GM19372 (cell line): ENCODE measurements around the gene SP1.
A peak's percentile ranks its signal among the peaks of the same experiment; 100 is the strongest.
"Not testable (repeated sequence)": the region's sequence is repeated elsewhere in the genome, so short reads cannot be mapped to it uniquely, and the experiment has no call there.

Experiments used
- ATAC-seq: cut with Tn5 transposase; IDR thresholded peaks from one replicate; pipeline ENCODE4 v1.9.1; 2021; ENCODE audit warnings: mild to moderate bottlenecking, low read depth, moderate library complexity; ENCODE audit not compliant: unreplicated experiment

The SP1 gene

DNA sequence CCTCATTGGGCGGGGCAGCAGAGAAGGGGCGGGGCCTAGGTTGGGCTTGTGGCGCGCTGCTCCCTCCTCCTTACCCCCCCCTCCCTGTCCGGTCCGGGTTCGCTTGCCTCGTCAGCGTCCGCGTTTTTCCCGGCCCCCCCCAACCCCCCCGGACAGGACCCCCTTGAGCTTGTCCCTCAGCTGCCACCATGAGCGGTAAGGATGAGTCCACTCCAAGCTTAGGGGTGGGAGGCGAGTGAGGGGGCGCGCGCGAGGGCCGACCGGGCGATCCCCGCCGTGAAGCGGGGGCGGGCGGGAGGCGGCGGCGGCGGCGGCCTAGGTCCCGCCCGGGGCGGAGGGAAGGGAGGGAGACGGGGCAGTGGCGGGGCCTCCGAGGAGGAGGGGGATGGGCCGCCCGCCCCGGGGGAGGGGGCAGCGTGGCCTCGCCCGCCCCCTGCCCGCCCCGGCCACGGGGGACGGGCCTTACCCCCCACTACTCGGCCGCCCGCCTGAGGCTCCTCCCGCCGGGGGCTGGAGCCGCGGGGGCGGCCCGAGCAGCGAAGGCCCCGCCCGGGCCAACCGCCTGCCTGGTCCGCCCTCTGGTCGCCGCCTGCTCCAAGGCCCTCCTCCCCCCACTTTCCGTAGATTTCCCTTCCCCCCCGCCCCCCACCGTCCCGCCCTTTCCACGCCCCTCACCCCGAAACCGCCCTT lies at the start of gene SP1:
Gene SP1, plus strand, starts transcription at position 73 of the 690 bp plus-strand sequence. Its CDS starts 116 bp downstream, at position 189.
- ATAC-seq: peak; percentile 39

DNA sequence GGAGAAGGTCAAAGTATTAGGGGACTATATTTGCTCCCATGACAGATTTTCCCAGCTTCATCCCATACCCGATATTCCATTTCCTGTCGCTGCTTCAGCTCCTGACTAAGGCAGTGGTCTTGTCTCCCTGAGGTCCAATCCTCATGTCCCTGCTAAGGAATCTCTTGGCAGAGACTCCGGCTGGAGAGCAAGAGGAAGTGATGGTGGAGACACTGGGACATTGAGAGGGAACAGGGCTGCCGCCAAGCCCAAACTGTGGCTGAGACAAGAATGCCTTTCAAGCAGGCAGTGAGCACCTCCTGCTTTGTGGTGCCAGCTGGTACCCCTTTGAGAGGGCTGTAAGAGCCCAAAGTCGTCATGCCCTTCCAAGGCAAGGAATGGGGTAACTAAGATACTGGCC lies 49.3 kb upstream of the SP1 start:
- no peak for ATAC-seq

DNA sequence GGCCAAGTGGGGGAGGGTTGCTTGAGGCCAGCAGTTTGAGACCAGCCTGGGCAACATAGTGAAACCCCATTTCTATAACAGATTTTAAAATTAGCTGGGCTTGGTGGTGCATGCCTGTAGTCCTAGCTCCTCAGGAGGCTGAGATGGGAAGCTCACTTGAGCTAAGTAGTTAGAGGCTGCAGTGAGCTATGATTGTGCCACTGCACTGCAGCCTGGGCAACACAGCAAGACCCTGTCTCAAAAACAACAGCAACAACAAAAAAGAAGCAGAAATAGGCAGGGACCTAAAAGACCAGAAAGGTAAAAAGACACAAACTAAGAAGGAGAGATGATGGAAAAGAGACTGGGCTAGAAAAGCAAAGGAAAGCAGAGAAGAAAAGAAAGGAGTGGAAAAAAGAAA lies 47.6 kb upstream of the SP1 start:
- ATAC-seq: not testable (repeated sequence)

DNA sequence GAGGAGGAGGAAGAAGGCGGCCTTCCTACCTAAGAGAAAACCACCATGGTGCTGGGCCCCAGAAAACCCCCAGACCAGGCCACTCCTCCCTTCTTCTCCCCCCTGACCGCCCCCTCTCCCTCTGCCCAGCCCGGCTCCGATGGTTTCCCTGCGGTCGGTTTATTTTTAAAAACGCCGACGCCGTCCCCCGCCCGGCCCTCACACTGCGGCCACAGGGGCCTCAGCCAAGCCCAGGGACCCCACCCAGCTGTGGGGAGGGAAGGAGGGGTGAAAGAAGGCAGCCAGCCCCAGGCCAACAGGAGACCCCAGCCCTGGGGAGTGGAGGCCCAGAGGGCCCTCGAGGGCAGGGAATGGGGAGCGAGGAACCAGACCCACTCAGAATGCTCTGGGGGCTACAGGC lies 47.2 kb upstream of the SP1 start:
- no peak for ATAC-seq

DNA sequence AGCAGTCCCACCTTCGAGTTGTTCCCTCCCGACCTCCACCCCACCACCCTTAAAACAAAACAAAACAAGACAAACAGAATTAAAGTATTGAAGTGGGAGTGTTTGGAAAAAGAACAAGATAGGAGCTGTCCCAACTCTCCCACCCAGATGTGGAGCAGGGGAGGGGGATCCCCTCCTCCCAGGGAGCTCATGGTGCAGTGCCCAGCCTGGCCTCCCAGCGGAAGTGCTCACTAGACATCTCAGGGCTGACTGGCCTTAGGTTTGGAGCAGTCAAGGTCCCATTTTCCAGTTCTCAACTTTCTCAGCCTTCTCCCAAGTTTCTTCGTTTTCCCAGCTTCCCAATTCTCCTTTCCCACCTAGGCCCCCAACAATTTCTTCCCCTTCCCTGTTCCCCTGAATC lies 46.7 kb upstream of the SP1 start:
- no peak for ATAC-seq

DNA sequence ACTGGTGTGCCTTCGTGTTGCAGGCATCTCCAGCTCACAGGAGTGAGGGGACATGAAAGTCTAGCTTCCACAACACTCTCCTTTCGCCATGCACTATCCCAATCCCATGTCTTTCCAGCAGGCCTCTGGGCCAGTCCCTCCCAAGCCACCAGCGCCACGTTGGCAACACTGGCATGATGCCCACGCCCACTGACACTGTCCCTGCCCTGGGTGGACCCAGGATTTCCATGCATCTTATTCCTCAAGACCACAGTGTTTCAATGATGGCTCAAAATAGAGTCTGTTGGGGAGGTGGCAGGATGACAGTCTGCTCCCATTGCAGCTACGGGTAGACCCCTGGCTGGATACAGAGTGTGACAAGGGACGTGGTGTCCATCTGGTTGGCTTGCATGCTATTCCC lies 46.1 kb upstream of the SP1 start:
- no peak for ATAC-seq

DNA sequence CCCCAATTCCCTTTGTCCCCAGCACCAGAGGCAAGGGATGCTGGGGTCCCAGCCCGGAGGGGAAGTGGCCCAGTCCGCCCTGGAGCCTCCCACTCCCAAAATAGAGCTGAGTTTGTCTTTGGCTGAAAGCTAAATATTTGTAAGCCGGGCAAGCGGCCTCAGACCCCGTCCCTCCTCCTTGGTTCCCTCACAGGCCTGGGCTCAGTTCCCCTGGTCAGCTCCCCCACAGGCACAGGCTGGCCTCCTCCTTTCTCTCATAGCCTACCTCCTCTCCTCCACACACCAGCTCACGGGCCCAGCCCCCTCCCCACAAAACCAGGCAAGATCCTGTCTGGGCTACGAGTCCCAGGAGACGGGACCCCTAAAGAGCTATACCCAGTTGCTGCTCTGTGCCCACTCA lies 45.2 kb upstream of the SP1 start:
- ATAC-seq: no peak

DNA sequence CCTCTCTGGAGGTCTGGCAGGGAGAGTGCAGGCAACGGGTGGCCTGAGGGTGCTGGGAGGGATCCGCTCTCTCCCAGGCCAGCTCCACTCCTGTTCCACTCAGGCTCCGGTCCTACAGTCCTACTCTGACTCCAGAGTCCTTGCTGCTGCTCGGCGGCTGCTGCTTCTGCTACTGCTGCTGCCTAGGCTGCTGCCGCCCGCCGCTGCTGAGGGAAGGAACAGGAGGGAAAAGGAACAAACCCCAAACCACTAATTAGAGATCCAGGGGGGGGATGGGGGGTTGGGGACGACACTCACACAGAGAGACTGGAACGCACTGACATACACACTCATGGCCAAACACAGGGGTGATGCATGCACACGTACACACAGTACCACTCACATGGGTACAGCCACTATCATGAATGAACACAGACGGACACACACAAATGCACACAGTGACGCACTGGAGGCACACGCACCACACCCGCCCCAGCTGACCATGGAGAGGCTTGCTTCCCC lies 43.7 kb upstream of the SP1 start, which contains the start of gene SP7:
Gene SP7, minus strand, starts transcription at position 174 of the 501 bp plus-strand sequence. CDS start 708 bp downstream, outside the sequence.
- ATAC-seq: no peak

DNA sequence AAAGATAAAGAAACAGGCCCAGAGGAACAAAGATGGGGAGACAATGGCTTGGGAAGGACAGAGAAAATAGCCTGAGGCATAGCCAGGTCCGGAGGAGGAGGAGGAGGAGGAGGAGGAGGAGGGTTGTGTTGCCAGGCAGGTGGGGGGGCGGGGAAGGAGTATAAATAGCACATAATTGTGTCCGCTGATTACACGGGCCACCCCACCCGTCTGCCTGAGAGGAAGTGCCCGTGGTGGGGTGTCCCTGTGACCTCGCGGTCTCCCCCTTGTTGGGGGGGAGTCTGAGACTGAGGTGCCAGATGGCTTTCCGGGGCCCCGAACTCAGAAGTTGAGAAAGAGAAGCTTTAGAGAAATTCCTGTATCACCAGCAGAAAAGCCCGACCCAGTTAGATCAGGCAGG lies 42.0 kb upstream of the SP1 start:
- ATAC-seq: no peak

DNA sequence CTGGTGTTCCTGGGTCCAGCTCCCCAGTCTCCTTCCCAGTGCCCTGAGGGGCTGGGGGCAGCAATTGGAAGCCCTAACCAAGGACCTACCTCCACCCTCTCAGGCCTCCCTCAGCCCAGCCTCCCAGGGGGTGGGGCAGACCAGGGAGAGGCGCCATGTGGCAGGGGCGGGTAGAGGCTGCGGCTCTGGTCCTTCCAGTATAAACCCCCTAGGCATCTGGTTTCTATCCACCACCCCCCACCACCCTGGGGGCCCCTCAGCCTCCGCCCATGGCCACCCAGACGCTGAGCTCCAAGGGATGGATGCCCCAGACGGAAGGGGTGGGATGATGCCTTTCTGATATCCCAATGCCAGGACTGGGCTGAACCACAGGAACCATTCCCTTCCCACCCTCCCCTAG lies 41.1 kb upstream of the SP1 start:
- no peak for ATAC-seq

DNA sequence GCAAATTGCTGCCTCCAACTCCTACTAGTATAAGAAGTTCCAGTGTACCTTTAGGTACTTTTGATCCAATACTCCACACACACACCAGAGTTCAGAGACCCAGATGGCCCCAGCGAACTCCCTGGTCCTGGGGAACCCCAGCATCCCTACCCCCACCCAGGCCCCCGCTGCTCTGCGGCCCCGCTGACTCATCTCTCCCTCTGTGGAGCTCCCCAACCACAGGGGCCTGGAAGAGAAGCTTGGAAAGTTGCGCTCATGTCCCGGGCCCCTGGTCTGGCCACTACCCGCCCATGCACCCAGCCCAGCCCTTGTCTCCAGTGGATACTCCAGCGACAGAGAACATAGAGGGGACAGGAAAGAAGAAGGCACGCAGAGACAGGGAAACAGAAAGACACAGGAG lies 39.6 kb upstream of the SP1 start:
- ATAC-seq: no peak

DNA sequence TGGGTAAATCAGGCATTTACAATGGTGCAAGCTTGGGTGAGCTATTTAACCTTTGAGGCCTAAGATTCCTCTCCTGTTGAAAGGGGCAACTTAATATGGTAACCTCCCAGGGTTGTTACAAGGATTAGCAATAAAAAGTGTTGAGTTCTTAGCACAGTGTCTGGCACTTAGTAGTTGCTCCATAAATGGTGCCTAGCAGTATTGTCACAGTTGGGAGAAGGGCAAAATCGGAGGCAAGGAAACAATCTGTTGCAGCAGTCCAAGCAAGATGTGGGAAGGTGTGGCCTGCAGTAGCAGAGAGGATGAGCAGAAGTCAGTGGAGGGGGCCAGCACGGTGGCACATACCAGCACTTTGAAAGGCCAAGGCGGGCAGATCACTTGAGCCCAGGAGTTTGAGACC lies 36.5 kb upstream of the SP1 start:
- no peak for ATAC-seq

DNA sequence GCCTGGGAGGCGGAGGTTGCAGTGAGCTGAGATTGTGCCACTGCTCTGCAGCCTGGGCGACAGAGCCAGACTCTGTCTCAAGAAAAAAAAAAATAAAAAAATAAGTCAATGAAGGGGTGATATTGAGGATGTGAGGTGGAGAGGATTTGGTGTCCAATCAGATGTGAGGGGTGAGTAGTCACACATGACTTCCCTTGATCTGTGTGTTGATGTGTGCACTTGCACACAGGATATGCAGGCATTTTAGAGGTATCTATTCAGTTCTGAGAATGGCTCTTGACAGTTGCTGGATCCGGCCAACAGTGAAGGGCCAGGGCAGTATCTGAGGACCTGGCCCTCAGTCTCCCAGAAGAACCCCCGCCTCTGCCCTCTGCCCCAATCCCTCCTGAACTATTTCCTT lies 36.0 kb upstream of the SP1 start:
- no peak for ATAC-seq

DNA sequence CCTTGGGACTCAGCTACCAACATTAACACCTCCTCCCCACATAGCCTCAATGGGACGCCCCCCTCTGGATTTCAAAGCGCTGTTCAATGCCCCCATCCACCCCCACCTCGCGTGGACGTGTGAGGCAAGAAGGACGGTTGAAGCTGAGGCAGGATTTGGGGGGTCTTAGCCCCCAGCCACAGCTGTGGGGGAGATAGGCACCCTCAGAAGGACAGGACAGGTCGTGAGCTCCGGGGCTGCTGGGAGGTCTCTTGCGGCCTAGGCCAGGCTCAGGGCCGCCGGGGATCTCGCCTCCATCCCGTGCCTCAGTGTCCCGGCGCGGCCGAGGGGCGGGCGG lies 35.5 kb upstream of the SP1 start:
- no peak for ATAC-seq

DNA sequence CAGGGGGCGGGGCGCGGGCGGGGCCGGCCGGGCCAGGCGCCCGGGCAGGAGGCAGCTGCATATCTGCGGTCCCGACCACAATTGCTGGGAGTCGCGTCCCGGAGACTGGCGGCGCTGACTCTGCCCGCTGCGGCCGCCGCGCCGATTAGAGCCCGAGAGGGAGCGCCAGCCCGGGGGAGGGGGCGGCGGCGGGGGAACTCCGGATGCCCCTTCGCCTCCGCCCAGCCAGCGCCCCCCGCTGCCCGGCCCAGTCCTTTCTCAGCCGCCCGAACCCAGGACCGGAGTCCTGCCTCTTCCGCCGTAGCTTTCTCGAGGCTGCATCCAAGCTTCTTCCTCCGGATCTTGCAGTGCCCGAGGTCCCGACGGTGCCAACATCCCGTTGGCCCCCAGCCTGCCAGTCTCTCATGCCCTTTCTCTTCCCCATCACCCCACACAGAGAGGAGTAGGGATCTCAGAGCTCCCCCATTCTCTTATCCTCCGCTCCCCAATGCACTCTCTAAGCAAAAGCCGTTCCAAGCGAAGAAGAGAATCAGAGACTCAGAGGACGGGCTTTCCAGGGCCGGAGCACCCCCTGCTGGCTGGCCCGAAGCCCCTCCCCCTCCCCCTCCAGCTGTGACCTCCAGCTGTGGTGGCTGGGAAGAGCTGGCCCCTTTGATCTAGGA lies 35.0 kb upstream of the SP1 start:
- ATAC-seq: no peak

DNA sequence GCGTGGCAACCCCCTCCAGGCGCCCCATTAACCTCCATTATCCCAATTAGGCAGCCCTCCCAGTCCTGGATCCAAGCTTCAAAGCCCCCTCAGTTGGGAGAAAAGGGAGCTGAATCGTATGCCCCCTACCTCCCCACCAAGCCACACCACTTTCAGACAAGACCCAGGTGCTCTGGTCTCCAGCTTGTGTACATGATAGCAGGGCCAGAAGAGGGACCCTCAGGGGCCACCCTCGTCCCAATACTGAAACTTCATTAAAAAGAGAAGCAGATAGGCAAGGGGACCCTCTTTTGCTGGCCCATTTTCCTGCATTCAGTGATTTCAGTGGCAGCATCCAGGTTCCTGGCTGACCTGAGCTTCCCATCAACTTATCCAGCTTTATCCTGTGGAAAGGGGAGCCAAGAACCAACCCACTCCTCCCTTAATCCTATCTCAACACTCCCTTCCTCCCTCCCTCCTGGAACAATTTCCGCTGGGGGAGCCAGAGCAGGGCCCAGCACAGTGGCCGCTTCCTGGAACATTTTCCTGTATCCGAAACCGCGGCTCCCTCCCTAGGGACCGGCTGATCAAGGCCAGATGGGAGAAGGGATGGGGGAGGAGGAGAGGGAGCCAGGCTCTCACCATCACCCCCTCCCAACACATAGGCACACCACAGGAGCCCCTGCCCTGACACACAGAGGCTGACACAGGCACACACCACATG lies 34.3 kb upstream of the SP1 start:
- ATAC-seq: no peak

DNA sequence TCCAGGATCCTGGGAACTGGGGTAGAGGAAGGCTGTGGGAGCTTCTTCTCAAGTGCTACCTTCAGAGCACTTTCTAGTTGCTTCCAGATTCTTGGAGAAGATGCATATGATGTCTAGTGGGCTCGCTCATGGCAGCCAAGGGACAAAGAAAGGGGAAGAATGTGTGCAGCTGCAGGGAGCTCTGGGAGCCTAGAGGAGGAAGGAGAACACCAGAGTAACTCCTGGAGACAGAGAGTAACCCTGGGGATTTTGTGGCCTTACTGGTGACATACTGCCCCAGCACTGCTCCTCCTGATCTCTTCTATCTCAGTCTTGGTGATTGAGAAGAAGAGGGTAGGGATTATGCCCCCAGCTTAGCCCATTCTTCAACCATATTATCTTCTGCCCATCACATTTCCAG lies 33.5 kb upstream of the SP1 start:
- ATAC-seq: no peak

DNA sequence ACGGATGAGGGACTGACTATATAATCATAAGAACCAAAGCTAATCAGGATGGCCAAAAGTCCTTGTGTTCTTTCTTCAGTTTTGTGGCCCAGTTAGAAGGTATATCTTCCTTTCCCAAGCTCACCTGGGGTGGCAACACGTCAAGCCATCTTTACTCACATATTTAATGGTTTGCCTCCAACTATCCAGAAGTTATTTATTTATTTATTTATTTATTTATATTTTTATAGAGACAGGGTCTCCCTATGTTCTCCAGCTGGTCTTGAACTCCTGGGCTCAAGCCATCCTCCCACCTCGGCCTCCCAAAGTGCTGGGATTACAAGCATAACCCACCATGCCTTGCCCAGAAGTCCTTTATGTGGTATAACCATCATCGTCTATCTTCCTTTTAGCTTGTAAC lies 32.1 kb upstream of the SP1 start:
- no peak for ATAC-seq

DNA sequence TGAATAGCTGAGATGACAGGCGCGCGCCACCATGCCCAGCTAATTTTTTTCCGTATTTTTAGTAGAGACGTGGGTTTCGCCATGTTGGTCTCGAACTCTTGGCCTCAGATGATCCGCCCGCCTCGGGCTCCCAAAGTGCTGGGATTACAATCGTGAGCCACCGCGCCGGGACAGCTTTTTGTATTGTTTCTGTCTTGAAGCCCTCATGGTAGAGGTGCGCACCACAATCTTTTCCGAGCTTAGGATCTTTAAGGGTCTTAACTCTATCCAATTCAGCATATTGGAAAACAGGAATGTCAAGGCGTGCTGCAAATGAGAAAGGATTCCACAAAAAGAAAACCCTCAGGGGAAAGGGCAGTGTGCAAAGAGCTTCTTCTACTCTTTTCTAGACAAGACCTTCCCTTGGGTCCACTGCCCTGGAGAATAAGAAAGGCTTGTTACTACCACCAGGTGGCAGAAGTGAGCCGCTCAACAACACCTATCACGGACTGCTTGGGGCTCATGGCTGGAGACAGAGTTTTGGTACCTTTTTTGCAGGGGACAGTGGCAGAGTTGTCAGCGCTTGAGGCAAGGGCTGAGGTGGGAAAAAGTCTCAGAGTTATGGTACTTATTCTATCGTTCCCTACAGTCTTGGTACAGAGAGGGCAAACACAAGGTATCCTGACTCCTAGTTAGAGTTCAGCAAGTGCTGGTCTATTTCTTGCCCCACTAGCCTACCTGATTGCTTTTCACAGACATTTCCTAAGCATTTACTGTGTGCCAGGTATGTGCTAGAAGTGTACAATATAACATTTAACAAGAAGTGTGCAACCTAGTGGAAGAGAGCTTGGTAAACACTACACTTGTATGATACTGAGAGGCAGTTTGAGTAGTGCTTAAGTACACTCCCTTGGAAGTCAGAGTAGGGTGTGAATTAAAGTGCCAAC lies 27.4 kb upstream of the SP1 start:
- no peak for ATAC-seq

DNA sequence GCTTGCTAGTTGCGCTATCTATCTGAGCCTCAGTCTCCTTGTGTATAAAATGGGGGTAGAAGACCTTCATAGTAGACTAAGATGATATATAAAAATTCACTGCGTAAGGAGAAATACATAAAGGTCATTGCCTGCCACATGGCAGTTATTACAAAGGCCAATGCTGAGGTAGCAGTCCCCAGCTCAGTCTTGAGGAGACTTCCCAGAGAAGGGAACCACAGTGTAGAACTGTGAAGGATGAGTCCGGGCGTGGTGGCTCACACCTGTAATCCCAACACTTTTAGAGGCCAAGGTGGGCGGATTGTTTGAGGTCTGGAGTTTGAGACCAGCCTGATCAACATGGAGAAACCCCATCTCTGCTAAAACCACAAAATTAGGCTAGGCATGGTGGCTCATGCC lies 26.7 kb upstream of the SP1 start:
- no peak for ATAC-seq

DNA sequence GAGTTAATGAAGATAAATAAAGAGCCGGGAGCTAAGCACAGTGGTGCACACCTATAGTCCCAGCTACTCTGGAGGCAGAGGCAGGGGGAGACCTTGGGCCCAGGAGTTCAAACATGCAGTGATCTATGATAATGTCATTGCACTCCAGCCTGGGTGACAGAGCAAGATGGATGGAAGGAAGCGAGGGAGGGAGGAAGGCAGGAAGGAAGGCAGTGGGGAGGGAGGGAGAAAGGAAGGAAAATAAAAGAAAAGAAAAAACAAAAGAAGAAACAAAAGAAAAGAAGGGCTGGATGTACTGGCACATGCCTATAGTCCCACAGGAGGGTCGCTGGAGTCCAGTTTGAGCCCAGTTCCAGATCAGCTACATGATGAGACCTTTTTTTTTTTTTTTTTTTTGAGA lies 24.9 kb upstream of the SP1 start:
- ATAC-seq: no peak
